ENCODE measurements around the gene SACM1L. TPM values are rescaled to one million over a fixed set of nuclear protein-coding genes. Genes with fewer than 3 reads are reported as not detected.

SACM1L gene
- total and polyA plus RNA-seq, 2 donors (not counting 3 experiments of a cell fraction or from before 2014, with no cell fraction given) = 11.9 to 39.9 TPM

DNA sequence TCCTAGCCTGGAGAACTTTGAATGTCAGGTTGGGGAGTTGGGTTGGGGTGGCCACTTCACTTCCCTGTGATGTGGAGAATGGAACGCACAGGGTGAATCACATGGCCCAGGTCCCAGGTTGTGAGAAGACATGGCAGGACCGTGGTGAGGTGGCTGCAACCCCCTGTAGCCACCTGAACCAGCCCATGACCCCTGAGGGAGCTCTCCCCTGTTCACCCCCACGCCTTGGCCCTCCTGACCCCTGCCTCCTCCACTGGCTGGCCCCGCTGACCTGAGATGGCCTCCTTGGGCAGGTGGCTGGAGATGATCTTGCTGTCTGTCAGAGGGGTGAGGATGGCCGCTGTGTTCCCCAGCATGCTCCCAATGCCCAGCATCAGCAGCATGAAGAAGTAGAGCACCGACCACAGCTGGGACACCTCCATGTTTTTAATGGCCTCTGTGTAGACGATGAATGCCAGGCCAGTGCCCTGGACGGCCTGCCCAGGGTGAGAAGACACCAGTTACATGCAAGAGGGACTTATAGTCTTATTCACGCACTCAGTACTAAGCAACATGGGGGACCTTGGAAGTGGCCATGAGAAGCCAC, 76.2 kb downstream of the SACM1L start:
- FAIRE-seq = no peak
- POLR2A ChIA-PET = no interaction called here
- CTCF ChIA-PET = no interaction called here
- Histone ChIP-seq H3K27ac (ENCODE audit: insufficient read depth, low read depth, low read length) (no peak overlapping the region), H3K9me3 (replicated peaks; ENCODE audit: control insufficient read depth, insufficient read depth, low read length) (no peaks in the 10 kb centered on the region), H3K27me3 (ENCODE audit: control insufficient read depth in 2 of 2, insufficient read depth in 2 of 2, low read length in 2 of 2) (peaks cover 7 to 20% of the 10 kb centered on the region in 2 experiments), H3K9me1 (replicated peaks; ENCODE audit: control insufficient read depth, extremely low read depth, insufficient read depth, low read length) (no peaks in the 10 kb centered on the region), H3K4me3 (replicated peaks in 1 of 3; ENCODE audit: insufficient read depth in 1 of 3, low read depth in 1 of 3, low read length in 3 of 3) (no peak overlapping the region), H3K9ac (replicated peaks; ENCODE audit: extremely low read depth, insufficient read depth, low read length) (no peak overlapping the region), H3K4me1 (ENCODE audit: control insufficient read depth, extremely low read depth, insufficient read depth, low read length) (no peaks in the 10 kb centered on the region), H4K20me1 (replicated peaks; ENCODE audit: control insufficient read depth, extremely low read depth, insufficient read depth, low read length) (no peaks in the 10 kb centered on the region), H3K4me2 (ENCODE audit: insufficient read depth, low read length) (no peak overlapping the region), H2AFZ (ENCODE audit: low read depth, low read length) (no peak overlapping the region), H3K36me3 (ENCODE audit: control insufficient read depth in 2 of 2, extremely low read depth in 1 of 2, insufficient read depth in 2 of 2, low read length in 2 of 2) (no peaks in the 10 kb centered on the region), H3K79me2 (ENCODE audit: control insufficient read depth, insufficient read depth, low read length) (no peaks in the 10 kb centered on the region)
- dilution Hi-C loops (cut with MboI; ENCODE audit: extremely low pct_ligation_motif_present, low sequenced_read_pairs) = no loop called here
- intact Hi-C loops (cut with micrococcal nuclease) = no loop called here
- no TSS peak for BruUV-seq (replicated peaks)
- TF ChIP-seq MYC (IDR thresholded peaks at IDR 0.05; ENCODE audit: low read depth, low read length) = no peak
- TF ChIP-seq, protein P1, sequence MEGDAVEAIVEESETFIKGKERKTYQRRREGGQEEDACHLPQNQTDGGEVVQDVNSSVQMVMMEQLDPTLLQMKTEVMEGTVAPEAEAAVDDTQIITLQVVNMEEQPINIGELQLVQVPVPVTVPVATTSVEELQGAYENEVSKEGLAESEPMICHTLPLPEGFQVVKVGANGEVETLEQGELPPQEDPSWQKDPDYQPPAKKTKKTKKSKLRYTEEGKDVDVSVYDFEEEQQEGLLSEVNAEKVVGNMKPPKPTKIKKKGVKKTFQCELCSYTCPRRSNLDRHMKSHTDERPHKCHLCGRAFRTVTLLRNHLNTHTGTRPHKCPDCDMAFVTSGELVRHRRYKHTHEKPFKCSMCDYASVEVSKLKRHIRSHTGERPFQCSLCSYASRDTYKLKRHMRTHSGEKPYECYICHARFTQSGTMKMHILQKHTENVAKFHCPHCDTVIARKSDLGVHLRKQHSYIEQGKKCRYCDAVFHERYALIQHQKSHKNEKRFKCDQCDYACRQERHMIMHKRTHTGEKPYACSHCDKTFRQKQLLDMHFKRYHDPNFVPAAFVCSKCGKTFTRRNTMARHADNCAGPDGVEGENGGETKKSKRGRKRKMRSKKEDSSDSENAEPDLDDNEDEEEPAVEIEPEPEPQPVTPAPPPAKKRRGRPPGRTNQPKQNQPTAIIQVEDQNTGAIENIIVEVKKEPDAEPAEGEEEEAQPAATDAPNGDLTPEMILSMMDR (IDR thresholded peaks at IDR 0.05; ENCODE audit: extremely low read depth in 1 of 2, insufficient read depth in 1 of 2, low read depth in 1 of 2, low read length in 2 of 2) = no peak
- TF ChIP-seq FOS (IDR thresholded peaks at IDR 0.05; ENCODE audit: borderline replicate concordance, insufficient read depth, low read length) = no peak
- no peak for DNase-seq (ENCODE audit: low read depth, low spot score)

DNA sequence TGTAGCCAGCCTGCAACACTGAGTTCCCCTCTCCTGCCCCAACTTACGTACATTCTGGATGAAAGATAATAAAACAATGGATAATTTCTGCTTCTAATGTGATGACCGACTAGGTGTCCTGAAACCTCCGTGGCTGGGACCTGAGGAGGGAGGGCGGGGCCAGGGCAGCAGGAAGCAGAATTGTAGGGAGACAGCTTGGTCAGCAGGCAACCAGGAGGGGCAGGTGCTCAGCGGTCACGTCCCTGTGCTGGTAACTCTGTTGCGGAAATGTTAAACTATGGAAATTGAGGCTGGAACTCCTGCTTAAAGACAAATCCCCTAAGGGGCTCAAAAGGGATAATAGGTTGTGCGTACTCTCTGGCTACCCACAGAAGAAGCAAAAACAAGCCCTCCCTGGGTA, 76.8 kb downstream of the SACM1L start:
- no peak overlapping the region for H3K9ac ChIP-seq (replicated peaks; ENCODE audit: extremely low read depth, insufficient read depth, low read length)
- no peak overlapping the region for H3K27ac ChIP-seq (ENCODE audit: insufficient read depth, low read depth, low read length)
- dilution Hi-C loops (cut with MboI; ENCODE audit: extremely low pct_ligation_motif_present, low sequenced_read_pairs) = no loop called here
- no peaks in the 10 kb centered on the region for H3K79me2 ChIP-seq (ENCODE audit: control insufficient read depth, insufficient read depth, low read length)
- no peak overlapping the region for H2AFZ ChIP-seq (ENCODE audit: low read depth, low read length)
- H3K36me3 ChIP-seq (ENCODE audit: control insufficient read depth in 2 of 2, extremely low read depth in 1 of 2, insufficient read depth in 2 of 2, low read length in 2 of 2) = no peaks in the 10 kb centered on the region
- no peaks in the 10 kb centered on the region for H4K20me1 ChIP-seq (replicated peaks; ENCODE audit: control insufficient read depth, extremely low read depth, insufficient read depth, low read length)
- intact Hi-C loops (cut with micrococcal nuclease) = no loop called here
- DNase-seq (ENCODE audit: low read depth, low spot score) = no peak
- POLR2A ChIA-PET = no interaction called here
- CTCF ChIA-PET = no interaction called here
- no peak for TF ChIP-seq FOS (IDR thresholded peaks at IDR 0.05; ENCODE audit: borderline replicate concordance, insufficient read depth, low read length)
- TF ChIP-seq, protein P2, sequence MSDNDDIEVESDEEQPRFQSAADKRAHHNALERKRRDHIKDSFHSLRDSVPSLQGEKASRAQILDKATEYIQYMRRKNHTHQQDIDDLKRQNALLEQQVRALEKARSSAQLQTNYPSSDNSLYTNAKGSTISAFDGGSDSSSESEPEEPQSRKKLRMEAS (IDR thresholded peaks at IDR 0.05; ENCODE audit: insufficient read depth, insufficient read length) = no peak
- H3K4me1 ChIP-seq (ENCODE audit: control insufficient read depth, extremely low read depth, insufficient read depth, low read length) = no peaks in the 10 kb centered on the region
- H3K9me3 ChIP-seq (replicated peaks; ENCODE audit: control insufficient read depth, insufficient read depth, low read length) = no peaks in the 10 kb centered on the region
- FAIRE-seq = no peak
- H3K27me3 ChIP-seq (ENCODE audit: control insufficient read depth in 2 of 2, insufficient read depth in 2 of 2, low read length in 2 of 2) = peaks cover 7 to 20% of the 10 kb centered on the region in 2 experiments
- H3K4me2 ChIP-seq (ENCODE audit: insufficient read depth, low read length) = no peak overlapping the region
- no peak overlapping the region for H3K4me3 ChIP-seq (replicated peaks in 1 of 3; ENCODE audit: insufficient read depth in 1 of 3, low read depth in 1 of 3, low read length in 3 of 3)
- no TSS peak for BruUV-seq (replicated peaks)
- no peaks in the 10 kb centered on the region for H3K9me1 ChIP-seq (replicated peaks; ENCODE audit: control insufficient read depth, extremely low read depth, insufficient read depth, low read length)

All from endothelial cell of umbilical vein (primary cell).